Ramos (cell line): ENCODE measurements around the gene GUCY1A1.
"Not testable (repeated sequence)": the region's sequence is repeated elsewhere in the genome, so short reads cannot be mapped to it uniquely, and the experiment has no call there.

Experiments used
- in situ Hi-C: fragments of 300-500 bp; cut with MboI; formaldehyde crosslinking; loops from one replicate; pipeline ENCODE4 v1.14.3; 2022; ENCODE audit warnings: low sequenced_read_pairs; ENCODE audit not compliant: unreplicated experiment

The GUCY1A1 gene

DNA sequence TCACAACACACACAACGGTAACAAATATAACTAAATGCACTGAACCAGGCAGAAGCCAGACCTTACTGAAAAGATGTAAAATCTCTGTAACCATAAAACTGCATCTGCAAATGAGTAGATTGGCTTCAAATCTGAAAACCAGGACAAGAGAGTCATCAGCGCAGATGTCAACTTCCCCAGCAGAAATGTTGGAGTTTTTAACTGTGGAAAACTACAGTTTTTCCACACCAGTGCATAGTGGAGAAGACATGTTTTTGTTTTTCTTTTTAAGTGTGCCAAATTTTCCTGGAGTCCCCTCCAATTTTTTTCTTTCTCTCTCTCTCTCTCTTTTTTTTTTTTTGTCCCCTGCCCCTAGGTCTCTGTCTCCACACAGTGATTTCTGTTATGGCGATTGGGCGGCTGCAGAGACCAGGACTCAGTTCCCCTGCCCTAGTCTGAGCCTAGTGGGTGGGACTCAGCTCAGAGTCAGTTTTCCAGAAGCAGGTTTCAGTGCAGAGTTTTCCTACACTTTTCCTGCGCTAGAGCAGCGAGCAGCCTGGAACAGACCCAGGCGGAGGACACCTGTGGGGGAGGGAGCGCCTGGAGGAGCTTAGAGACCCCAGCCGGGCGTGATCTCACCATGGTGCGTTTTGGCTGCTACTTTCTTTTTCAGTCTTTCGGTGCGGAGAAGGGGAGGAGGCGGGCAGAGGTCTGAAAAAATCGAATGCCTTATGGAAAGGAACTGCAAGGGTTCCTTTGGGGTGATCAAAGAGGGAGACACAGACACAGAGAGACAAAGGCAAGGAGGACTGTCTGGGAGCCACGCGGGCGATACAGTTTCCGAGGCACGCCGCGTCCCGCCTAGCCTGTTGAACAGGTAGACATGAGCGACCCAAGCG lies at the start of gene GUCY1A1:
Gene GUCY1A1 (plus strand): TSS at position 505 of the 878 bp plus-strand sequence. CDS start 30,020 bp downstream, outside the sequence.
- in situ Hi-C loops, result no loop called here

DNA sequence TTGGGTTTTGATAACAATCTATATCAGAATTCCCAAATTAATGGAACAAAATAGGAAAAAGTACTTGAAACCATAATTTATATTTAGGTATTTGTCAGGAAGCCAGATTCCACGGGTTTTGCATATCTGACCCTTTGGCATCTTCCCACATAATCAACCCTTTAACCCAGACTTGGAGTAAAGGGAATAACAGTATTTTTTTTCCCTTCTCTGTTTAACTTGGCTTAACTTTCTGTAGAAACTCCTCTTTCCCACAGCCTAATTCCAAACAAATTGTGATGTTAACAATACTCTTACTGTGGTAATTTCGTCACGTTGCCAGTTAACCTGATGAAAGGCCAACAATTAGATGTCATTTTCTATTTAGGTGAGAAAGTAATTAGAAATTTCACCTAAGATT lies 49.4 kb upstream of the GUCY1A1 start:
- in situ Hi-C loops, result no loop called here

GRCh38 chr4:155618183-155618838 lies 48.3 kb upstream of the GUCY1A1 start:
- in situ Hi-C loops, result no loop called here

DNA sequence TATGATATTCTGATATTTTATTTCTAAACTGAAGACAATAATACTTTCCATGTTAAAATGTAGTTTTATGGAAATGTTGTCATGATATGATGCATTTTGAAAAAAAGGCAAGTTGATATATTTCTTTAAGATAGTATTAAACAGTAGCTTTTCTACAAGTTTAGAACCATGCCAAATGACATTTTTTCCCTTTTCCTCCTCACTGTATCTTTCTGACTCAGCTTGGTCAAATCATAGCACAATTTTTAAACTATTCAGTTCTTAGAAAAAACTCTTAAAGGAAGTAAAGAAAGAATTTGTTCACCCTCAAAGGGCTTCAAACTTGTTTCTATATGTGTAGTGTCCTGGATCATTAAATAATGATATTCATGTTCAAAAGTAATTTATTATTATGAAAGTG lies 46.0 kb upstream of the GUCY1A1 start:
- in situ Hi-C loops, result no loop called here

DNA sequence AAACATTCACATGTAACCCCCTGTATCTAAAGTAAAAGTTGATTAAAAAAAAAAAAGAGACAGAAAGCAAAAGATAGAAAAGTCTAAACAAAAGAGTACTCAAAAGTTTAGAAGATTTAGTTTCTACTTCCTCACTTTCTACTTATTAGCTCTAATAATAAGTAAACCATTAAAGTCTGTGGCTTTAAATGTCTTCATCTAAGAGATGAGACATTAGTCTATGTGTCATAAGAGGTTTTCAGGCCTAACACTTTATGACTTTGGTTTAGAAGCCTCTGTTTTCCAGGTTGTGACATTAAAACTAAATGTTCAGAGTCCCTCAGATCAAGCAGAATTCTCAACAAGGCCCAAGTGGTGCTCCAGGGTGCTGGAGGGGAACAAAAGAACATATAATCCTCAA lies 42.2 kb upstream of the GUCY1A1 start:
- in situ Hi-C loops, result no loop called here

GRCh38 chr4:155626561-155626960 lies 40.1 kb upstream of the GUCY1A1 start:
- in situ Hi-C loops, result no loop called here

GRCh38 chr4:155629183-155629825 lies 37.3 kb upstream of the GUCY1A1 start:
- in situ Hi-C loops, result no loop called here

DNA sequence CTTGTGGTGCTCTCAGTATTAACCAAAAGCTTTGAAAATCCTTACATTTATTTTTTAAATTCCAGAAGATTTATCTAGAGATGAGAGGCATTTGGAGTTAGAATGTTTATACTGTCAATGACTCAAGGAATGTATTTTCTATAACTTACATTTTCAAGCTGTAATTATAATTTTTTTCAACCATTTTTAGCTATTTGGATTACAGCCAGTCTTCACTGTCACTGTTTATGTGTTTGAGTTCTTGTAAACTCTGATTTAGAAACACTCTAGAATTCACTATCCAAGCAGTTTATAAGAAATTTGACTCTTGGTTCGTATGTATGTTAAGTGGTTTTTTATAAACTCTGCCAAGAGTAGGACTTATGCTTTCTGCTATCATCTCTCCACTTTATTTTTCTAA lies 36.7 kb upstream of the GUCY1A1 start:
- in situ Hi-C loops, result no loop called here

- in situ Hi-C loops, result no loop called here
These were observed 34.3 kb upstream of the GUCY1A1 start for GRCh38 chr4:155632310-155632840.

- in situ Hi-C loops, result no loop called here
These were observed 28.3 kb upstream of the GUCY1A1 start for GRCh38 chr4:155638195-155638965.

- in situ Hi-C loops, result no loop called here
These were observed 26.7 kb upstream of the GUCY1A1 start for GRCh38 chr4:155639704-155640523.

GRCh38 chr4:155640751-155641150 lies 25.9 kb upstream of the GUCY1A1 start:
- in situ Hi-C loops, result no loop called here

- in situ Hi-C loops, result no loop called here
These were observed 23.6 kb upstream of the GUCY1A1 start for GRCh38 chr4:155643087-155643486.

DNA sequence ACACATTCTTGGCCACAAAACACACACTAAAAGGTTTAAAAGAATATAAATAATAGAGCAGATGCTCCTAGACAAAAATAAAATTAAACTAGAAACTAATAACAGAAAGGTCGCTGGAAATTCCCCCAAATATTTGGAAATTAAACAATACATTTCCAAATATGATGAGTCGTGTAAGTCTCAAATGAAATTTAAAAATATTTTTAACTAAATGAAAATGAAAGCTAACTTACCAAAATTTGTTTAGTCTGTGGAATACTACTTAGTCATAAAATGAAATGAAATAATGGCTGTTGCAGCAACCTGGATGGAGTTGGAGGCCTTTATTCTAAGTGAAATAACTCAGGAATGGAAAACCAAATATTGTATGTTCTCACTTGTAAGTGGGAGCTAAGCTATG lies 20.6 kb upstream of the GUCY1A1 start:
- in situ Hi-C loops, result no loop called here

GRCh38 chr4:155650785-155651184 lies 15.9 kb upstream of the GUCY1A1 start:
- in situ Hi-C loops, result not testable (repeated sequence)

DNA sequence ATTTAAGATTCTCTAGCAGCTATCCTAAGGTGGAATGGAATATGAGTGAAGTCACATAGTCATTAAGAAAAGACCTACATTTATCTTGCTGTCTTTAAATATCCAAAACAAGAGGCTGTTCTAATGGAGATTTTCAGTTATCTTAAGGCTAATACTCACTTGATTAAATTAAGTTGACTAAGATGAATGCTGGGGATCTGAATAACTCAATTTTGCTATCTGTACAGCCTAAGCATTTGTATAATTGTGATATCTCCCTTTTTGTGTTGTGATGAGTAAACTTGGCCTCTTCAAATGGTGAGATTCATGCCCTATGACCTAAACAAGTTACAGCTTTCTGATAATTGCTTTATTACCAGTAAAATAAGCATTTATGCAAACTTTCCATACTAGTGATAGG lies 13.6 kb upstream of the GUCY1A1 start:
- in situ Hi-C loops, result no loop called here

- in situ Hi-C loops, result no loop called here
These were observed 10.6 kb upstream of the GUCY1A1 start for GRCh38 chr4:155656025-155656424.

- in situ Hi-C loops, result no loop called here
These were observed 9.5 kb upstream of the GUCY1A1 start for GRCh38 chr4:155657169-155657568.

- in situ Hi-C loops, result no loop called here
These were observed 8.5 kb upstream of the GUCY1A1 start for GRCh38 chr4:155657985-155658680.
